ENCODE measurements around the gene KRTAP10-7.

GRCh38 chr21:44550807-44551206, 49.6 kb upstream of the KRTAP10-7 start:
- TF ChIP-seq CTCF (IDR thresholded peaks at IDR 0.05) (no peak), POLR2A (IDR thresholded peaks at IDR 0.05) (no peak)
